HG03095 (cell line): ENCODE measurements around the gene MCUB.

Experiments
- ATAC-seq: cut with Tn5 transposase; IDR thresholded peaks from one replicate; pipeline ENCODE4 v1.9.1; 2021; ENCODE audit warnings: moderate library complexity; ENCODE audit not compliant: unreplicated experiment

The MCUB gene

GRCh38 chr4:109627361-109627760 lies 67.3 kb downstream of the MCUB start:
- ATAC-seq, result no peak

GRCh38 chr4:109629775-109630174 lies 69.7 kb downstream of the MCUB start:
- no peak for ATAC-seq

DNA sequence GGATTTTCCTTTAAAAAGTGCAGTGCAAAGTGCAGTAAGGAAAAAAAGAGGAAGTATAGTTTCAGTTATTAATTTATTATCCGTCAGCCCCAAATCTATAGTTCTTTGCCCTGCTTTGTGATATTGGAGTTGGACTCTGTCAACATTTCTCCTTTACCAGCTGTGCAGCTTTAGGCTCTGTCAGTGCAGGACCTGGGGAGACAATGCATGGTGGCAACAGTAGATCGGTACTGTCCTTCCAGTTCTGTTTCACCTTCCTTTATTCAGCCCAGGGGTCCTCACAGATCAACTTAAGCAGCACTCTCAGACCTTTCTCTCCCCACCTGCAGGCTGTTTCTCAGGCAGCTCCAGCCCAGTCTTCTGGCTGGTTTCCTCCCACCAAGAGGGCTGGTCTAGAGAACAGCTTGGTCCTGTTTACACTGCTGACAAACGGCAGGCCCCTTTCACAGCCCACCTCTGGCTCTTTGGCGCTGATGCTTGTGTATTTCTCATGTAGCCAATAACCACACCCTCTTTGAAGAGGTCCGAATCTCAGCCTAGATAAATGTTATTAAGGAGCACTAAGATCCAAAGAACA lies 71.6 kb downstream of the MCUB start:
- ATAC-seq, result no peak

GRCh38 chr4:109640644-109641043 lies 80.6 kb downstream of the MCUB start:
- no peak for ATAC-seq

GRCh38 chr4:109645874-109646710 lies 86.0 kb downstream of the MCUB start:
- ATAC-seq, result no peak

- ATAC-seq, result peak; percentile 64
These were observed 88.4 kb downstream of the MCUB start for GRCh38 chr4:109648266-109648996.

GRCh38 chr4:109648997-109649575 lies 89.0 kb downstream of the MCUB start:
- ATAC-seq, result no peak

DNA sequence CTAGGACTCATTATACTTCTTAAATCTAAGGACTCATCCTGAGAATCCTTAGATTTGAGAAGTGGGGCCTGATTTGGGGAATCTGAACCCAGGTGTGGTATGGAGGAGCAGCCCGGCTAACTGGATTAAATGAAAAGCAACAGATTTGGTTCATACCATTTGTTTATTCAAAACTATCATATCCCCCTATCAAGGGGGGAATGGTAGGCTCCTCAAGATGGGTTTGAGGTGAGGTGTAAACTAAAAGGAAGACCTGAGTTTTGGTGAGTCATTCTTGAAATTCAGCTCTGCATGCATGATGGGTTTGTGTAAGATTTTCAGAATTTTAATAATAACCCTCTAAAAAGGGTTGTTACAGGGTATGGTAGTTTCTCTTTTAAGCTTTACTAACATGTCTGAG lies 89.8 kb downstream of the MCUB start:
- peak; percentile 82 for ATAC-seq

GRCh38 chr4:109655396-109655795 lies 95.3 kb downstream of the MCUB start:
- no peak for ATAC-seq

- no peak for ATAC-seq
These were observed 97.9 kb downstream of the MCUB start for GRCh38 chr4:109657854-109658418.

DNA sequence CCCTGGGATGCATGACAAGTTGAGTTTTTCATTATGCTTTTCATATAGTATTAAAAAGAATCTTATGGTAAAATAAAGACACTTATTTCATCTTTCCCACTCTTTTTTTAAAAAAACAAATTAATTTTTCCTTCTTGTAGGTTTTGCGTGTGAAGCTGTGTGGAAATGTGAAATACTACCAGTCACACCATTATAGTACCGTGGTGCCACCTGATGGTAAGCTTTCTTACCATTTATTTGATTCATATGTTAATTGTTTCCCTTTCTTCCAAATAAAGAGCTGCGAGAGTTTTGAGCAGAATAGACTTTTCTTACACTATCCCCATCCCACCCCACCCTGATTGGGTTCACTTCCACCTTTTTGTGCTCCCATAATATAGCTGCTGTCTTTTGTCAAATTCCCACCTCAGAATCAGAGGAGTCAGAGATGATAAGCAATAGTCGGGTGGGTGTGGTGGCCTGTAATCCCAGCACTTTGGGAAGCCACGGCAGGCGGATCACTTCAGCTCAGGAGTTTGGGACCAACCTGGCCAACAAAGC lies 98.9 kb downstream of the MCUB start:
- ATAC-seq, result no peak

- ATAC-seq, result no peak
These were observed 102.1 kb downstream of the MCUB start for GRCh38 chr4:109662116-109662515.

GRCh38 chr4:109662771-109663170 lies 102.7 kb downstream of the MCUB start:
- no peak for ATAC-seq

DNA sequence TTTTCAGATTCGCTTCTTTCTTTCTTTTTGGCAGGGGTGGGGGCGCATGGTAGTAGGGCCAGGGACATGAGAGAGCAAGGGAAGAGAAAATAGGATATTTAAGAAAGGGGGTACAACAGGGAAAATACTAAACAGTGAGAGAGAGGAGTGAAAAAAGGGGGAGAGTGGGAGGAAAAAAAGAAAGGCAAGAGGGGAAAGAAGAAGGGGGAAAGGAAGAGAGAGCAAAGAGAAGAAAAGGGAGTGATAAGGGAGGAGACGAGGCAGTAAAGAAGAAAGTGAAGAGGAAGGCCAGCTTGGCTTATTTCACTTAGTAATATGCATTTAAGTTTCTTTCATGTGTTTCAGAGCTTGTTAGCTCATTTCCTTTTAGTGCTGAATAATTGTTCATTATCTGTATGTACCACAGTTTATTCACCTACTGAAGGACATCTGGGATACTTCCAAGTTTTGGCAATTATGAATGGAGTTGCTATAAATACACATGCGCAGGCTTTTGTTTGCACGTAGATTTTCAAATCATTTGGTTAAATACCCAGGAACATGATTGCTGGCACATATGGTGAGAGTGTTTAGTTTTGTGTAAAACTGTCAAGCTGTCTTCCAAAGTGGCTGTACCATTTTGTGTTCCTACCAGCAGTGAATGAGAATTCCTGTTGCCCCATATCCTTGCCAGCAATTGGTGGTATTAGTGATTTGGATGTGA lies 105.9 kb downstream of the MCUB start:
- ATAC-seq, result no peak

DNA sequence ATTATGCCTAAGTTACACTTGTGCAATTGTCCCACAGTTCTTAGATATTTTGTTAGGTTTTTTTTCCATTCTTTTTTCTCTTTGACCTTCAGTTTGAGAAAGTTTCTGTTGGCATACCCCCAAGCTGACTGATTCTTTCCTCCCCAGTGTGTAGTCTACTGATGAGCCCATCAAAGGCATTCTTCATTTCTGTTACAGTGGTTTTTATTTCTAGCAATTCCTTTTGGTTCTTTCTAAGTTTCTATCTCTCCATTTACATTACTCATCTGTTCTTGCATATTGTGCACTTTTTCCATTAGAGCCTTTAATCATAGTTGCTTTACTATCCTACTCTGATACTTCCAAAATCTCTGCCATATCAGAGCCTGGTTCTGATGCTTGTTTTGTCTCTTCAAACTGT lies 111.3 kb downstream of the MCUB start:
- no peak for ATAC-seq

DNA sequence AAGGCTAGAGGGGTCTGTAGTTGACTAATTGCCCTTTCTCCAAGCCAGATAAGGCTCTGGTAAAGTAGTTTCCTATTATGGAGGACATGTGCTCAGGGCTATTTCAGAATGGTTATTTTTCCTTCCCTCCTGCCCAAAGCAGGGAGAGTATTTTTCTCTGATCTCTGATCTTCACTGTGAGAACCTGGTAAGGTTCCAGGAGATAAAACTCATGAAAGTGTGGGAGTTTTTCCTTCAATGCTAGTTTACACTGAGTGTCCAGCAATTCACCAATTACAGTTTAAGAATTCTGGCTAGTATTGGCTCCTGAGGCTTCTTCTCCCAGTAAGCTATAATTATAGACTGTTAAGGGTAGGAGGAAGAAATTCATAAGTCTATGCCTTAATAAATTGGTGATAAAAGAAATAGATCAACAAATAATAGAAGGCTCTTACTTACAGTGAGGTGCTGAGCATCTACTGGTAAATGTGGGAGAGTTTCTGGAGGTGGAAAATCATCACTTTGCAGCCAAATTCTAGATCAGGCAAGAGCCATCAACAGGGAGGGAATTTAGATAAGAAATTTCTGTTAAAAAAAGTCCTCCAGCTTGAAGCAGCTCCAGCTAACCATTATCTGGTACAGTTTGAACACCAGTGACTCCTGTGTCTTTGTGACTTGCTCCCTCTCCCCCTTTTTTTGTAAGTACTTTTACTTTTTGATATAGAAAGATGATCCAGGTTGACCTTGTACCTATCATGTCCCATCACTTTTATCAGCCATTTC lies 112.3 kb downstream of the MCUB start:
- ATAC-seq, result no peak

DNA sequence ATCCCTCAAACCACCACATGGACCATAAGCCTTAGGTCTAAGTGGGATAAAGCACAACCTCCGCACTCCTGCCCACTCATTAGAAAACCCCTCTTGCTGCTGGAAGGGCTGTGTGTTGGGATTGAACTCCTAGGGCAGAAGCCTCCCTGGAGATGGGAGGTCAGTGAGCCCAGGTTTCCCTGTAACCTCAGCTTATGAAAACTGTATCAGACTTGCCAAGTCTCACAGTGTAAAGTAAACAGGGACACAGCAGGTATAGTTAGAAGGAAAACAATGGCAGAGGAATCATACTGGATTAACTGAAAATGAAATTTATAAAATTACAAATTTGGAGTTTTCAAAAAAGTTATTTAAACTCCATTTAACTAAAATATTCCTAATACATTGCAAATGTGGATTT lies 113.3 kb downstream of the MCUB start:
- ATAC-seq, result no peak

DNA sequence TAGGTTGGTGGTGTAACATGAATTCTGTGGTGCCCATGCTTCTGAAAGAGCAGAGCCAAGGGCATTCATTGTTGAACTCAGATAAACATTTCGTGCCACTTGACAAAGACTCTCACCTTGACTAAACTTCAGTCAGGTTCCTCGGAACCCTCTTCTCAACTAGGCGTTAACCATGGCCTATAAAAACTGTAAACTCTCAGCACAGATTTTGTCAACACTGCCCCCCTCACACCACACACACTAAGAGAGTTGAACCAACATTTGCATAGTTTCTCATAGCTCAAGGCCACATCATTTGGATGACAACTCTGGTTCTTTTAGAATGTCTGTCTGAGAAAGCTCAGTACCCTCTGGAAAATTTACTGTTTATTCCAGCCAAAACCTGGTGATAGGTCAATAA lies 115.1 kb downstream of the MCUB start:
- ATAC-seq, result no peak

GRCh38 chr4:109675843-109676242 lies 115.8 kb downstream of the MCUB start:
- no peak for ATAC-seq

DNA sequence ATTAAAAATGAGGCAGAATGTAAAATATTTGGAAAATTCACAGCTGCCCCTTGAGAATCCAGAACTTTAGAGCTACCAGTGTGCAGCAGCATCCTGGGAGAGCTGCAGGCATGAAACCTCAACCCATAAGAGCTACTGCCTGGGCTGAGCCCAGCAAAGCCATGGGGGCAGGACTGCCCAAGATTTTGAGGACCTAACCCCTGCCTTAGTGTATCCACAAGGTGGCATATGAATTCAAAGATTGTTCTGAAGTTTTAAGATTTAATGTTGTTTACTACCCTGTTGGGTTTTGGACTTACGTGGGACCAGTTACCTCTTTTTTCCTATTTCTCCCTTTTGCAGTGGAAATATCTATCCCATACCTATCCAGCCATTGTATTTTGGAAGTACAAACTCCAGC lies 116.8 kb downstream of the MCUB start:
- ATAC-seq, result no peak
